ENCODE data around the gene PLAC8L1.

The PLAC8L1 gene

GRCh38 chr5:146079695-146080373, 25.5 kb downstream of the PLAC8L1 start:
- DNase-seq (ENCODE audit: low read depth): no peak

- DNase-seq (ENCODE audit: low read depth): no peak
Observed at GRCh38 chr5:146078566-146078965, 26.8 kb downstream of the PLAC8L1 start.

GRCh38 chr5:146076455-146076854, 28.9 kb downstream of the PLAC8L1 start:
- DNase-seq (ENCODE audit: low read depth): no peak

GRCh38 chr5:146076028-146076427, 29.3 kb downstream of the PLAC8L1 start:
- no peak for DNase-seq (ENCODE audit: low read depth)

GRCh38 chr5:146073239-146073900, 32.0 kb downstream of the PLAC8L1 start:
- DNase-seq (ENCODE audit: low read depth): no peak

GRCh38 chr5:146072595-146072994, 32.8 kb downstream of the PLAC8L1 start:
- no peak for DNase-seq (ENCODE audit: low read depth)

- no peak for DNase-seq (ENCODE audit: low read depth)
Observed at GRCh38 chr5:146071171-146071570, 34.2 kb downstream of the PLAC8L1 start.

GRCh38 chr5:146070746-146071145, 34.6 kb downstream of the PLAC8L1 start:
- DNase-seq (ENCODE audit: low read depth): no peak

GRCh38 chr5:146069780-146070099, 35.6 kb downstream of the PLAC8L1 start:
- no peak for DNase-seq (ENCODE audit: low read depth)

- DNase-seq (ENCODE audit: low read depth): no peak
Observed at GRCh38 chr5:146068977-146069779, 36.2 kb downstream of the PLAC8L1 start.

- no peak for DNase-seq (ENCODE audit: low read depth)
Observed at GRCh38 chr5:146068206-146068605, 37.2 kb downstream of the PLAC8L1 start.

GRCh38 chr5:146066968-146067367, 38.4 kb downstream of the PLAC8L1 start:
- no peak for DNase-seq (ENCODE audit: low read depth)

- no peak for DNase-seq (ENCODE audit: low read depth)
Observed at GRCh38 chr5:146060221-146060585, 45.2 kb downstream of the PLAC8L1 start.

- no peak for DNase-seq (ENCODE audit: low read depth)
Observed at GRCh38 chr5:146059460-146060220, 45.7 kb downstream of the PLAC8L1 start.

GRCh38 chr5:146055432-146055831, 49.9 kb downstream of the PLAC8L1 start:
- DNase-seq (ENCODE audit: low read depth): no peak

GRCh38 chr5:146052780-146053179, 52.6 kb downstream of the PLAC8L1 start:
- DNase-seq (ENCODE audit: low read depth): no peak

- peak; percentile 24 for DNase-seq (ENCODE audit: low read depth)
Observed at GRCh38 chr5:146051678-146052077, 53.7 kb downstream of the PLAC8L1 start.

GRCh38 chr5:146050086-146050485, 55.3 kb downstream of the PLAC8L1 start:
- no peak for DNase-seq (ENCODE audit: low read depth)

- no peak for DNase-seq (ENCODE audit: low read depth)
Observed at GRCh38 chr5:146049704-146050026, 55.7 kb downstream of the PLAC8L1 start.

GRCh38 chr5:146048994-146049703, 56.2 kb downstream of the PLAC8L1 start:
- DNase-seq (ENCODE audit: low read depth): peak; percentile 41

GRCh38 chr5:146047396-146047795, 58.0 kb downstream of the PLAC8L1 start:
- DNase-seq (ENCODE audit: low read depth): no peak

- DNase-seq (ENCODE audit: low read depth): no peak
Observed at GRCh38 chr5:146043722-146044121, 61.7 kb downstream of the PLAC8L1 start.

Measured in GM04504 (cell line).